Hepatocyte (in vitro differentiated cells): ENCODE data around the gene APBA2.

Experiments used
- CTCF ChIP-seq: fragments of 200-600 bp; sonication (generic); IDR thresholded peaks from 2 replicates; pipeline ENCODE4 v1.5.1; 2016; ENCODE audit warnings: antibody characterized with exemption, mild to moderate bottlenecking; ENCODE audit not compliant: poor library complexity
- EZH2 ChIP-seq: fragments of 200-600 bp; sonication (generic); IDR thresholded peaks from 2 replicates; pipeline ENCODE4 v1.6.1; 2016; ENCODE audit warnings: antibody characterized with exemption, mild to moderate bottlenecking, borderline replicate concordance
- EZH2phosphoT487 ChIP-seq: fragments of 200-600 bp; sonication (generic); IDR thresholded peaks from one replicate; pipeline ENCODE4 v1.6.1; 2018; ENCODE audit warnings: antibody characterized with exemption, mild to moderate bottlenecking, low read depth, moderate library complexity; ENCODE audit not compliant: unreplicated experiment, severe bottlenecking

DNA sequence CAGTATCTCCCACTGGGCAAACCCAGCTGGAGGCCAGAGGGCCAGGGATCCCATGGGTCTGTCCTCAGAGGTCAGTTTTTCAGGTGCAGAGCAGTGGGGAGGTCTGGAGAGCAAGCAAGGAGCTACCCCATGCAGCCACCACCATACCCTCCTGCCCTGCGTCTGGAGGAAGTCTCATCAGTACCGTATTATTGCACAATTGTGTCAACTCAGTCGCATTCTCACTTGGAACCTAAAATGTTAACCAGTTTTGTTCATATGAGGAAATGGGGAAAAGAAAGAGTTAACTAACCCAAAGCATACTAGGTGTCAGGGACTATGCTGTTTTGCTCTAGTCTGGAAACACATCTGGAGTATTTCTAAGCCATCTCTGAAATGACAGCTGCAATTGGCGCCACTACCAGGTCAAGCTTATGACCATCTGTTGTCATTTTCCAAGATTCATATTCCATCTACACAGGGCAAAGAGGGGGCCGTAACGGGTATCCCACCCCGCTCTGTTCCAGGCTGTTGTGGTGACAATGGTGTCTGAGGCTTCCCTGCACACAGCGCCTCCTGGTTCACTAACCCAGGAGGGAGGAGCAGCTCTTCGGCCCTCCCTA is 16.9 kb upstream of the APBA2 start:
- no peak for TF ChIP-seq EZH2
- no peak for TF ChIP-seq CTCF
- TF ChIP-seq EZH2phosphoT487: no peak
